K562 (cell line): ENCODE measurements around the gene CDHR2. TPM values are rescaled to one million over a fixed set of nuclear protein-coding genes. Genes with fewer than 3 reads are reported as not detected.
A peak's percentile ranks its signal among the peaks of the same experiment; 100 is the strongest.

Source experiments
- ATAC-seq: fragments of 200-7000 bp; cut with Tn5 transposase; 3 replicates; pipeline ENCODE4 v1.9.1; 2020; ENCODE audit warnings: moderate library complexity
- BruUV-seq: library from RNA; stranded (reverse); fragments of 400-500 nt; replicated peaks from 2 replicates; lab custom pipeline; 2021; lab: Mats Ljungman, UMichigan
- CTCF ChIA-PET: fragments of 300-600 bp; formaldehyde crosslinking; extraction: SDS; loops from one replicate; lab custom pipeline; 2021; ENCODE audit warnings: low intra/inter-chr PET ratio; lab: Yijun Ruan, JAX
- POLR2A ChIA-PET: fragments of 300-600, 350-650 bp; sonication (Branson Sonifier 250); formaldehyde crosslinking; extraction: SDS; loops from one replicate; lab custom pipeline; 2021; ENCODE audit warnings: antibody characterized with exemption, inconsistent platforms; lab: Yijun Ruan, JAX
- DNase-seq, 4 experiments: peaks; one replicate each; pipeline versions ENCODE4 v3.0.0 to v3.0.0-alpha.2; 2011 to 2018; ENCODE audit warnings: low spot score in 3 of 4, mixed read lengths in 3 of 4; ENCODE audit errors: extremely low read depth in 1 of 4
- FAIRE-seq: peaks from 2 replicates; lab custom pipeline; 2011; peaks lifted over from hg19 to GRCh38; lab: Jason Lieb, UNC
- H2AFZ ChIP-seq: 2 replicates; pipeline ENCODE4 v1.6.0; 2011; ENCODE audit warnings: low read depth, low read length, control low read depth, inconsistent platforms
- H3K27ac ChIP-seq: fragments of 200-600 bp; 3 replicates; pipeline ENCODE4 v1.8.0; 2011; ENCODE audit warnings: low read depth, mild to moderate bottlenecking, control low read depth, inconsistent platforms, low read length, moderate library complexity, mixed read lengths; ENCODE audit errors: extremely low read depth
- H3K27me3 ChIP-seq, 2 experiments: fragments of 300-600 bp in 1 of 2; 2 replicates in 1 of 2; 3 replicates in 1 of 2; pipeline versions ENCODE4 v1.6.0 to v1.8.0; 2011; ENCODE audit warnings: inconsistent platforms in 2 of 2, low read length in 2 of 2, mild to moderate bottlenecking in 1 of 2, mixed read lengths in 1 of 2, moderate library complexity in 1 of 2; ENCODE audit not compliant: control insufficient read depth in 2 of 2, insufficient read depth in 2 of 2
- H3K36me3 ChIP-seq: fragments of 300-600 bp; 3 replicates; pipeline ENCODE4 v1.8.0; 2011; ENCODE audit warnings: mild to moderate bottlenecking, low read length, inconsistent platforms; ENCODE audit not compliant: control insufficient read depth, insufficient read depth
- H3K4me1 ChIP-seq, 2 experiments: fragments of 200-600 bp in 1 of 2; replicated peaks in 1 of 2; 2 replicates in 1 of 2; 3 replicates in 1 of 2; pipeline versions ENCODE4 v1.5.1 to v1.8.0; 2011; ENCODE audit warnings: inconsistent platforms in 2 of 2, low read length in 2 of 2, mild to moderate bottlenecking in 1 of 2, mixed read lengths in 1 of 2, moderate library complexity in 1 of 2; ENCODE audit not compliant: control insufficient read depth in 2 of 2, insufficient read depth in 2 of 2
- H3K4me2 ChIP-seq: 2 replicates; pipeline ENCODE4 v1.6.1; 2011; ENCODE audit warnings: low read length, control low read depth, inconsistent platforms, mixed read lengths; ENCODE audit not compliant: insufficient read depth
- H3K4me3 ChIP-seq: fragments of 200-600 bp; sonication (generic), shearing (Covaris generic); 2 replicates; pipeline ENCODE4 v1.5.1; 2016; ENCODE audit warnings: control low read depth, inconsistent platforms
- H3K79me2 ChIP-seq: fragments of 200-600 bp; 3 replicates; pipeline ENCODE4 v1.8.0; 2011; ENCODE audit warnings: low read length, inconsistent platforms; ENCODE audit not compliant: control insufficient read depth, insufficient read depth
- H3K9ac ChIP-seq, 2 experiments: 2 replicates each; pipeline versions ENCODE4 v1.6.0 to v1.6.1; 2011; ENCODE audit warnings: low read depth in 2 of 2, low read length in 2 of 2, control low read depth in 1 of 2, inconsistent platforms in 1 of 2, mild to moderate bottlenecking in 1 of 2, mixed read lengths in 1 of 2; ENCODE audit not compliant: insufficient read depth in 1 of 2
- H3K9me1 ChIP-seq: one replicate; pipeline ENCODE4 v1.6.0; 2011; ENCODE audit warnings: inconsistent platforms, mild to moderate bottlenecking, low read length, moderate library complexity; ENCODE audit not compliant: control insufficient read depth, insufficient read depth
- H3K9me3 ChIP-seq: replicated peaks from 2 replicates; pipeline ENCODE4 v1.5.1; 2011; ENCODE audit warnings: low read depth, low read length, inconsistent platforms; ENCODE audit not compliant: control insufficient read depth, insufficient read depth
- H4K20me1 ChIP-seq: replicated peaks from 2 replicates; pipeline ENCODE4 v1.6.1; 2011; ENCODE audit warnings: low read length, inconsistent platforms, mixed read lengths; ENCODE audit not compliant: control insufficient read depth, insufficient read depth
- ETV6 ChIP-seq, 3 experiments: fragments of 150-350 bp in 1 of 3; sonication (generic) in 1 of 3; formaldehyde crosslinking in 1 of 3; IDR thresholded peaks; 2 replicates each; pipeline versions ENCODE4 v1.6.1 to v1.8.0; 2014 to 2022; ENCODE audit warnings: borderline replicate concordance in 2 of 3, low read depth in 2 of 3, antibody characterized with exemption in 1 of 3, low read length in 1 of 3, mild to moderate bottlenecking in 1 of 3, missing genetic modification reagents in 1 of 3
- MEIS2 ChIP-seq: fragments of 450-650 bp; IDR thresholded peaks from 2 replicates; pipeline ENCODE4 v1.6.1; 2014; ENCODE audit warnings: mild to moderate bottlenecking; ENCODE audit not compliant: partially characterized antibody
- MYC ChIP-seq, 2 experiments: fragments of 250-450 bp in 1 of 2; sonication (Bioruptor Pico) in 1 of 2; IDR thresholded peaks; 2 replicates each; pipeline versions ENCODE4 v1.5.1 to v1.6.1; 2012 to 2021; ENCODE audit warnings: low read depth in 2 of 2, borderline replicate concordance in 1 of 2, improper control_type of control experiment in 1 of 2, low read length in 1 of 2, mild to moderate bottlenecking in 1 of 2, moderate library complexity in 1 of 2
- POLR2H ChIP-seq: IDR thresholded peaks from 2 replicates; pipeline ENCODE4 v1.6.1; 2016; ENCODE audit warnings: missing genetic modification characterization, low read depth, mild to moderate bottlenecking, control low read depth, missing compliant biosample characterization, moderate library complexity
- SETDB1 ChIP-seq: IDR thresholded peaks from one replicate; pipeline ENCODE4 v1.6.1; 2012; ENCODE audit warnings: low read length, control low read depth, inconsistent platforms
- WGBS: fragments of 100-300 bp; shearing (Covaris generic); methylation state at CpG from one replicate; pipeline ENCODE4 v1.1.6; 2016; ENCODE audit warnings: low coverage, mixed read lengths; ENCODE audit not compliant: insufficient coverage; ENCODE audit errors: missing lambda C conversion rate; 5-methylcytosine and 5-hydroxymethylcytosine counted together
- in situ Hi-C: fragments of 300-500 bp; cut with MboI; formaldehyde crosslinking; loops from 4 replicates; pipeline ENCODE4 v1.15.0; 2018; ENCODE audit warnings: inconsistent platforms, mixed read lengths
- intact Hi-C: fragments of 100-400 bp; cut with micrococcal nuclease; formaldehyde crosslinking; loops from 2 replicates; pipeline ENCODE4 v1.14.2; 2022
- polyA plus RNA-seq, 8 experiments: library from polyadenylated mRNA; depleted of rRNA in 4 of 8; stranded (reverse) in 5 of 8; unstranded in 3 of 8; fragments of >200 nt; fragmentation: Nextera tagmentation in 2 of 8; fragmentation: Illumina TruSeq in 1 of 8; extraction: Ambion mirVana in 2 of 8; extraction: Trizol in 1 of 8; gene quantifications; 2 replicates each; pipeline versions ENCODE4 v1.2.1 to v1.2.3, GENCODE V29; 2011 to 2014; ENCODE audit warnings: inconsistent platforms in 1 of 8, missing spikeins in 1 of 8
- total RNA-seq, 7 experiments: library from RNA; depleted of rRNA in 6 of 7; stranded (reverse); fragments of >200 nt in 6 of 7; fragmentation: Illumina TruSeq in 2 of 7; extraction: Trizol in 2 of 7; gene quantifications; 2 replicates each; pipeline versions ENCODE4 v1.2.1 to v1.2.3, GENCODE V29; 2011 to 2021; ENCODE audit warnings: low replicate concordance in 1 of 7
- TF ChIP-seq, protein P1 (sequence below): fragments of 250-450 bp; sonication (Bioruptor Pico); IDR thresholded peaks from 2 replicates; pipeline ENCODE4 v1.8.0; 2022; ENCODE audit warnings: inconsistent platforms, mild to moderate bottlenecking, moderate library complexity, borderline replicate concordance
- TF ChIP-seq, protein P2 (sequence below): sonication (generic); formaldehyde crosslinking; IDR thresholded peaks from 2 replicates; pipeline ENCODE4 v1.8.0; 2022; ENCODE audit warnings: missing genetic modification reagents, mild to moderate bottlenecking, borderline replicate concordance
- TF ChIP-seq, protein P3 (sequence below): fragments of 450-650 bp; IDR thresholded peaks from 2 replicates; pipeline ENCODE4 v1.6.1; 2016; ENCODE audit warnings: antibody characterized with exemption
- TF ChIP-seq, protein P4 (sequence below), 3 experiments: fragments of 200-800 bp in 1 of 3; fragments of 250-450 bp in 1 of 3; fragments of 450-650 bp in 1 of 3; sonication (Bioruptor Pico) in 1 of 3; sonication (Bioruptor generic) in 1 of 3; formaldehyde crosslinking in 1 of 3; IDR thresholded peaks; 2 replicates each; pipeline versions ENCODE4 v1.6.1 to v1.8.0; 2016 to 2022; ENCODE audit warnings: mild to moderate bottlenecking in 2 of 3, missing genetic modification characterization in 2 of 3, missing compliant biosample characterization in 1 of 3, moderate library complexity in 1 of 3

The CDHR2 gene
- total and polyA plus RNA-seq, 9 of the 15 experiments (the other 6 are each of a cell fraction or from before 2014, with no cell fraction given), result 0.01 to 0.62 (median 0.09) TPM; not detected in 2

- H3K27ac ChIP-seq, result no peak overlapping the region
- H3K36me3 ChIP-seq, result no peaks in the 10 kb centered on the region
- DNase-seq (peak in 1 of 4 experiments; percentile 38), FAIRE-seq (peak; percentile 67), ATAC-seq (no peak)
- H3K9ac ChIP-seq, result peak overlapping the region in 1 of 2 experiments; percentile 69; a peak in 1 of 4 replicates
- no peak overlapping the region for H3K4me3 ChIP-seq
- no peak overlapping the region for H3K4me2 ChIP-seq
- no peaks in the 10 kb centered on the region for H3K9me1 ChIP-seq
- 0 out of 5 replicates have a peak, but pooled peaks cover 0 to 3% of the 10 kb centered on the region in 2 experiments for H3K27me3 ChIP-seq
- H3K9me3 ChIP-seq, result no peaks in the 10 kb centered on the region
- peaks cover 35 to 62% of the 10 kb centered on the region in 2 experiments for H3K4me1 ChIP-seq
- no TSS peak for BruUV-seq
- 27% methylated on average over 9 of the region's 9 CpGs for WGBS
- POLR2A ChIA-PET, result no interaction called here
- H4K20me1 ChIP-seq, result peaks cover 4% of the 10 kb centered on the region; the same call in 1 of the 2 replicates
- intact Hi-C loops, result loop anchor here (10.0 kb wide), 1 partner anchor 69 kb away; no protein-coding TSS in a partner anchor
- peaks cover 19% of the 10 kb centered on the region for H3K79me2 ChIP-seq
- in situ Hi-C loops, result no loop called here
- CTCF ChIA-PET, result no interaction called here
- H2AFZ ChIP-seq, result peak overlapping the region; percentile 62; the same call in 1 of the 2 replicates
- TF ChIP-seq, protein P1, sequence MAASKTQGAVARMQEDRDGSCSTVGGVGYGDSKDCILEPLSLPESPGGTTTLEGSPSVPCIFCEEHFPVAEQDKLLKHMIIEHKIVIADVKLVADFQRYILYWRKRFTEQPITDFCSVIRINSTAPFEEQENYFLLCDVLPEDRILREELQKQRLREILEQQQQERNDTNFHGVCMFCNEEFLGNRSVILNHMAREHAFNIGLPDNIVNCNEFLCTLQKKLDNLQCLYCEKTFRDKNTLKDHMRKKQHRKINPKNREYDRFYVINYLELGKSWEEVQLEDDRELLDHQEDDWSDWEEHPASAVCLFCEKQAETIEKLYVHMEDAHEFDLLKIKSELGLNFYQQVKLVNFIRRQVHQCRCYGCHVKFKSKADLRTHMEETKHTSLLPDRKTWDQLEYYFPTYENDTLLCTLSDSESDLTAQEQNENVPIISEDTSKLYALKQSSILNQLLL, result no peak
- TF ChIP-seq SETDB1 (no peak), ETV6 (IDR thresholded peaks at IDR 0.05; ENCODE audit: borderline replicate concordance in 1 of 2, low read depth in 2 of 2, low read length in 1 of 2) (no peak), ETV6 (CRISPR knock-in tag; IDR thresholded peaks at IDR 0.05; ENCODE audit: borderline replicate concordance) (no peak), MYC (IDR thresholded peaks at IDR 0.05; ENCODE audit: low read depth, low read length) (no peak), MYC (CRISPR knock-in tag; IDR thresholded peaks at IDR 0.05; ENCODE audit: borderline replicate concordance, low read depth) (no peak), MEIS2 (no peak), POLR2H (tag) (no peak)
- TF ChIP-seq, protein P2, sequence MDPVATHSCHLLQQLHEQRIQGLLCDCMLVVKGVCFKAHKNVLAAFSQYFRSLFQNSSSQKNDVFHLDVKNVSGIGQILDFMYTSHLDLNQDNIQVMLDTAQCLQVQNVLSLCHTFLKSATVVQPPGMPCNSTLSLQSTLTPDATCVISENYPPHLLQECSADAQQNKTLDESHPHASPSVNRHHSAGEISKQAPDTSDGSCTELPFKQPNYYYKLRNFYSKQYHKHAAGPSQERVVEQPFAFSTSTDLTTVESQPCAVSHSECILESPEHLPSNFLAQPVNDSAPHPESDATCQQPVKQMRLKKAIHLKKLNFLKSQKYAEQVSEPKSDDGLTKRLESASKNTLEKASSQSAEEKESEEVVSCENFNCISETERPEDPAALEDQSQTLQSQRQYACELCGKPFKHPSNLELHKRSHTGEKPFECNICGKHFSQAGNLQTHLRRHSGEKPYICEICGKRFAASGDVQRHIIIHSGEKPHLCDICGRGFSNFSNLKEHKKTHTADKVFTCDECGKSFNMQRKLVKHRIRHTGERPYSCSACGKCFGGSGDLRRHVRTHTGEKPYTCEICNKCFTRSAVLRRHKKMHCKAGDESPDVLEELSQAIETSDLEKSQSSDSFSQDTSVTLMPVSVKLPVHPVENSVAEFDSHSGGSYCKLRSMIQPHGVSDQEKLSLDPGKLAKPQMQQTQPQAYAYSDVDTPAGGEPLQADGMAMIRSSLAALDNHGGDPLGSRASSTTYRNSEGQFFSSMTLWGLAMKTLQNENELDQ, result no peak
- TF ChIP-seq, protein P3, sequence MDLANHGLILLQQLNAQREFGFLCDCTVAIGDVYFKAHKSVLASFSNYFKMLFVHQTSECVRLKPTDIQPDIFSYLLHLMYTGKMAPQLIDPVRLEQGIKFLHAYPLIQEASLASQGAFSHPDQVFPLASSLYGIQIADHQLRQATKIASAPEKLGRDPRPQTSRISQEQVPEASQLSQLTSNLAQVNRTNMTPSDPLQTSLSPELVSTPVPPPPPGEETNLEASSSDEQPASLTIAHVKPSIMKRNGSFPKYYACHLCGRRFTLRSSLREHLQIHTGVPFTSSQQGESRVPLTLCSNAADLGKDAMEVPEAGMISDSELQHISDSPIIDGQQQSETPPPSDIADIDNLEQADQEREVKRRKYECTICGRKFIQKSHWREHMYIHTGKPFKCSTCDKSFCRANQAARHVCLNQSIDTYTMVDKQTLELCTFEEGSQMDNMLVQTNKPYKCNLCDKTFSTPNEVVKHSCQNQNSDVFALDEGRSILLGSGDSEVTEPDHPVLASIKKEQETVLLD, result no peak
- TF ChIP-seq, protein P4, sequence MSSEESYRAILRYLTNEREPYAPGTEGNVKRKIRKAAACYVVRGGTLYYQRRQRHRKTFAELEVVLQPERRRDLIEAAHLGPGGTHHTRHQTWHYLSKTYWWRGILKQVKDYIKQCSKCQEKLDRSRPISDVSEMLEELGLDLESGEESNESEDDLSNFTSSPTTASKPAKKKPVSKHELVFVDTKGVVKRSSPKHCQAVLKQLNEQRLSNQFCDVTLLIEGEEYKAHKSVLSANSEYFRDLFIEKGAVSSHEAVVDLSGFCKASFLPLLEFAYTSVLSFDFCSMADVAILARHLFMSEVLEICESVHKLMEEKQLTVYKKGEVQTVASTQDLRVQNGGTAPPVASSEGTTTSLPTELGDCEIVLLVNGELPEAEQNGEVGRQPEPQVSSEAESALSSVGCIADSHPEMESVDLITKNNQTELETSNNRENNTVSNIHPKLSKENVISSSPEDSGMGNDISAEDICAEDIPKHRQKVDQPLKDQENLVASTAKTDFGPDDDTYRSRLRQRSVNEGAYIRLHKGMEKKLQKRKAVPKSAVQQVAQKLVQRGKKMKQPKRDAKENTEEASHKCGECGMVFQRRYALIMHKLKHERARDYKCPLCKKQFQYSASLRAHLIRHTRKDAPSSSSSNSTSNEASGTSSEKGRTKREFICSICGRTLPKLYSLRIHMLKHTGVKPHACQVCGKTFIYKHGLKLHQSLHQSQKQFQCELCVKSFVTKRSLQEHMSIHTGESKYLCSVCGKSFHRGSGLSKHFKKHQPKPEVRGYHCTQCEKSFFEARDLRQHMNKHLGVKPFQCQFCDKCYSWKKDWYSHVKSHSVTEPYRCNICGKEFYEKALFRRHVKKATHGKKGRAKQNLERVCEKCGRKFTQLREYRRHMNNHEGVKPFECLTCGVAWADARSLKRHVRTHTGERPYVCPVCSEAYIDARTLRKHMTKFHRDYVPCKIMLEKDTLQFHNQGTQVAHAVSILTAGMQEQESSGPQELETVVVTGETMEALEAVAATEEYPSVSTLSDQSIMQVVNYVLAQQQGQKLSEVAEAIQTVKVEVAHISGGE (CRISPR knock-in tag; IDR thresholded peaks at IDR 0.05), result no peak
These were observed 95.2 kb downstream of the CDHR2 start for GRCh38 chr5:176644294-176644693.
